HG03159 (cell line): Measurements from ENCODE around the gene EPHA10.
A peak's percentile ranks its signal among the peaks of the same experiment; 100 is the strongest.
"Not testable (repeated sequence)": the region's sequence is repeated elsewhere in the genome, so short reads cannot be mapped to it uniquely, and the experiment has no call there.

Experiments used
- ATAC-seq: cut with Tn5 transposase; IDR thresholded peaks from one replicate; pipeline ENCODE4 v1.9.1; 2021; ENCODE audit warnings: mild to moderate bottlenecking, moderate library complexity; ENCODE audit not compliant: unreplicated experiment

EPHA10 gene

DNA sequence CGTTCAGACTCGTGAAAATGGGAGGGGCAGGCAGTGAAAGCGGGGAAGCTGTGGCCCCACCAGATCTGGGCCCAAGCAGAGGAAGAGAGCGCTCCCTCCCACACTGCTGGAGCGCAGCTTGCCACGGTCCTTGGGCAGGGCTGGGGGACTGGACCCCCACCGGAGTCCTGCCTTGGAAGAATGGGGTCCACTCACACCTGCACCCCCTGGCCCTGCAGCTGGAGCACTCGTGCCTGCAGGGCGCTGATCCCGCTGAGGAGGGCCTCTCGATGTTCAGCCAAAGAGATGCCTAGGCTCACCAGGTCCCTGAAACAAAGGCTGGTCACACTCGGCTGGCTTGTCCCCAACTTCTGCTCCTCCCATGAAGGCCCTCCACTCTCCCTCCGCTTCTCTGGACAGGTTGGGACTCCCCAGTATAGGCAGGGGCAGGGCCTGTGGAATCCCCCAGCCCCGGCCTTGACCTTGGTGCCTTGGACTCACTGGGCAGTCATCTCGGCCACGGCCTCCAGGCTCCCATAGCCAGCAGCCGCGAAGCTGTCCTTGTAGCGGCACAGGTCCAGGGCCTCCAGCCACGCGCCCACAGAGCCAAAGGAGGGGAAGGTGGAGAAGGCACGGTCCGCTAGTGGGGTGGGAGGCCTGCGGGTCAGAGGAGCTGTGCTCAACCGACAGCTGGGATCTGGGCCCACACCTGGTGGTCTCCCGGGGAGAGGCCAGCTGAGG is 46.6 kb downstream of the EPHA10 start:
- ATAC-seq = no peak

- ATAC-seq = no peak
These were observed 47.3 kb downstream of the EPHA10 start for GRCh38 chr1:37717631-37718030.

- ATAC-seq = no peak
These were observed 48.6 kb downstream of the EPHA10 start for GRCh38 chr1:37716321-37716720.

DNA sequence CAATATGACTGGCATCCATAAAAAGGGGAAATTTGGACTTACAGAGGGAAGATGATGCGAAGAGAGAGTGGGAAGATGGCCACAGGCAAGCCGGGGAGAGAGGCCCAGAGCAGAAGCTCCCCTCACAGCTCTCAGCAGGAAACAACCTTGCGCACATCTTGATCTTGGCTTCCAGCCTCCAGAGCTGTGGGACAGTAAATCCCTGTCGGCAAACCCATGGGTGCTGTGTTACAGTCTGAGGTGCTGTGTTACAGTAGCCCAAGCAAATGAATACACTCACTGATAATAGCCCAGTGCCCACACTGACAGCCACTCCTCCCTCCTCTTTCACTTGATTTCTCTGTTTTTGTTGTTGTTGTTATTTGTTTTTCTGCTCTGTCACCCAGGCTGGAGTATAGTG is 50.2 kb downstream of the EPHA10 start:
- no peak for ATAC-seq

DNA sequence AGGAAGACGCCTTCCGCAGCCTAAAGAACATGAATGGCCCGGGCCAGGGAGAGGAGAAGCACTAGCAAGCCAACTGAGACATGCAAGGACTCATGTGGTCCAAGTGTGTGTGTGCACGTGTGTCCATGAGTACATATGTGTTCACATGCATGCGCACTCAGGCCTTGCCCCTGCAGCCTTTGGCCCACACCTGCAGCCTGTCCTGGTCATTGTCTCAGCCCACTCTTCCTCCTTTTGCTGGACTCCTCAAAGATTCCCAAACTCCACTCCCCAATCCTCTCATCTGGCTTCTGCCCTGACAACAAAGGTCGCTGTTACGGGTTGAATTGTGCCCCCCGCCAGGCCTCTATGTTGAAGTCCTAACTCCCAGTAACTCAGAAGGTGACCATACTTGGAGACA is 50.7 kb downstream of the EPHA10 start:
- no peak for ATAC-seq

DNA sequence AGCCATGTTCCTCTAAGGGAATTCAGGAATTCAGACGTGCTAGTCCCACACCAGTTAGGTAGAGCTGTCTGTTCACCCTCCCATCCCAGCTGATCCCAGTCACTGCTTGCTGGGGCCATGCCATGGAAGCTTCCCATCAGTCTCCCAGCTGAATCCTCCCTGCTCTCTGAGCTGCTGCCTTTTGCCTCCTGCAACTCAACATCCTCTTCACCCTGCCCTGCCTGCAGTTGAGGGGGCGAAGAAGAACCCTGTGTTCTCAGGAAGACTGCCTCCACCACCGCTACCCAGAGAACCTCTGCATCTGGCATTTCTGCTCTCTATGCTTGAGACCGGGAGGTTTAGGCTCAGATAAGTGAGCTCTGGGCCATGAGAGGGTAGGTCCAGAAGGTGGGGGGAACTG is 56.4 kb downstream of the EPHA10 start:
- ATAC-seq = no peak

GRCh38 chr1:37705399-37705798 is 59.5 kb downstream of the EPHA10 start:
- ATAC-seq = no peak

DNA sequence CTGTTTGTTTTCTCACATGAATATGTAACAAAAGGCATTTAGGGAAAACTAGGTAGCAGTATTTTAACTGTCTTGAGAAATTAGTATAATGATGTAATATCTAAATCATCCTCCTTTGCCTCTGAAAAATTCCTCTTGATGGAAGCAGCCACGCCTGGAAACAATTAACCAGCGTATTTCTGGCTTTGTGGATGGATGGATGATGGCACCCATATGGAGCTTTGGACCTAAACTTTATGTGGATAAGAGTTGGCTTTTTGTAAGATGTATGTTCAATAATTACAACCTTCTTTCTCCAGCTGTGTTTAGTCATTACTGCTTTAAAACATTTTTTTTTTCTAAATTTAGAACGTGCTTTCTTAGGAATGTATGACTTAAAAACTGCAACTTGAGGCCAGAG is 60.0 kb downstream of the EPHA10 start:
- ATAC-seq = no peak

- ATAC-seq = no peak
These were observed 61.9 kb downstream of the EPHA10 start for GRCh38 chr1:37703061-37703460.

DNA sequence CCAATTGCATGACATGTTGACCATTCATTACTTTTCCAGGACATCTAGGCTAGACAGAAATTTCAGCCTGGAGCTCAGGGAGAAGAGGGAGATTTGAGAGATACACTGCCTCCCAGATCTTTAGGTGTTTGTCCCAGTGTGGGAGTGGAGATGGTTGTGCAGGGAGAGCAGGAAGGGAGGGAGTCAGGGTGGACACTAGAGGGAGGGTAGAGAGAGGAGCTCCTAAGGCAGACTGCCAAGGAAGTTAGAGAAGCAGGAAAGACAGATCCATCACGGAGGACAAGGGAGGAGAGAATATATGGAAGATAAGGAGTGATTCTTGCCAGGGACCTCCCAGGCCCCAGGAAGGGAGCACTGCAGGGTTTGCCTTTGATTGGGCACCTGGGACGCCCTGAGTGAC is 63.9 kb downstream of the EPHA10 start:
- no peak for ATAC-seq

GRCh38 chr1:37699147-37699546 is 65.8 kb downstream of the EPHA10 start:
- no peak for ATAC-seq

DNA sequence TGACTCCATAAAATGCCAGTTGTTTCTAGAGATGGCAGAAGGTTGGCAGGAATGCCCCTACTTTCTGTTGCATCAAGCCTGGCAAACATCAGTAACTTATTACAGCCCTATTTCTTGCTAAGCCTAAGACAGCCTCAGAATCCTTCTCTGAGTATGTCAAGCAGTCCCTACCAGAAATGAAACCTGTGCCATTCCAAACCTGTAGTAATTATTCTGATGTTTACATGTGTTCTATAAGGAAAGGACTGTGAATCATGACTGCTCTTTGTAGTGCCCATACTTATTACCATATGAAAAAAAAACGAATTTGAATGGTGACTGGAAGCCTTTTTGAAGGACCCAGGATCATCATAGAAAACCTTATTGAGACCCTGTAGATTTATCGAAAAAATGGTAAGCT is 67.2 kb downstream of the EPHA10 start:
- no peak for ATAC-seq

DNA sequence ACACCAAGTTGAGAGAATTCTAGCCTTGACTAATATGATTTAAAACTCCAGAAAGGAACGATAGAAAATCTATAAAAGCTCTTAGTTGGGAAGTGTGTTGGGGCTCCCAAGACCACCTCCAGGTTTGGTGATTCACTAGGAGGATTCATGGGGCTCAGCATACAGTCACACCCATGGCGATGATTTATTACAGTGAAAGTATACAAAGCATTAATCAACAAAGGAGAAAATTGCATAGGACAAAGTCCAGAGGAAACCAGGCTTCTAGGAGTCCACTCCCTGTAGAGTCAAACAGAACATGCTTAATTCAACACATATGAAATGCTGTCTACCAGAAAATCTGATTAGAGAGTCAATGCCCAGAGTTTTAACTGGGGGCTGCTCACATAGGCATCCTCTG is 67.8 kb downstream of the EPHA10 start:
- no peak for ATAC-seq

DNA sequence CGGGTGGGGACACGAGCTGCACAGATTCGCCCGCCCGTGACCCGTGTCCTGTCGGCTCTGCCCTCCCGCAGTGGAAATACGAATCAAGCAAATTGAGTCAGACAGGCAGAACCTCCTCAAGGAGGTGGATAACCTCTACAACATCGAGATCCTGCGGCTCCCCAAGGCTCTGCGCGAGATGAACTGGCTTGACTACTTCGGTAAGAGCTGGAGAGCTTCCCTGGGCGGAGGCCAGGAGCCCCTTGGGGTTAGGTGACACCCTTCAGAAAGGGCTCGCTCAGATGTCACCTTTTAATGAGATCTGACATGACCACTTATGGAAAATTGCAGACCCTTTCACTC is 72.1 kb downstream of the EPHA10 start:
- no peak for ATAC-seq

- ATAC-seq = peak; percentile 76
These were observed 72.7 kb downstream of the EPHA10 start, which contains the start of gene CDCA8 for GRCh38 chr1:37692078-37692833. Gene CDCA8, plus strand, starts transcription at chr1:37692516. Its CDS starts 175 bp downstream, at chr1:37692691.

- ATAC-seq = peak; percentile 2
These were observed 73.3 kb downstream of the EPHA10 start for GRCh38 chr1:37691497-37692077.

DNA sequence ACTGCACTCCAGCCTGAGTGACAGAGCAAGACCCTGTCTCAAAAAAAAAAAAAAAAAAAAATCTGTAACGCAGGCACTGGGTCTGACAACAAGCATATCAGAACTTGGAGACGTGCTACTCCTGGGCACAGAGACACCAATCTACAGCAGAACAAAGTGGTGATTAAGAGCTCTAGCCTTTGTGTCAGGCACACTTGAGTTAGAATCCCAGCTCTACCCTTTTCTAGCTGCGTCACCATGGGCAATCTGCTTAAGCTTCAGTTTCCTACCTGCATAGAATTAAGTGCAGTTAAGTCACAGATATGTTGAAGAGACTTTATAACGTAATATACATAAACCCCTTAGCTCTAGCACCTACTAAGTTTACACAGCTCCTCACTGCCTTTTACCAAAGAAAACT is 76.0 kb downstream of the EPHA10 start:
- no peak for ATAC-seq

- ATAC-seq = not testable (repeated sequence)
These were observed 77.2 kb downstream of the EPHA10 start for GRCh38 chr1:37687764-37688163.

DNA sequence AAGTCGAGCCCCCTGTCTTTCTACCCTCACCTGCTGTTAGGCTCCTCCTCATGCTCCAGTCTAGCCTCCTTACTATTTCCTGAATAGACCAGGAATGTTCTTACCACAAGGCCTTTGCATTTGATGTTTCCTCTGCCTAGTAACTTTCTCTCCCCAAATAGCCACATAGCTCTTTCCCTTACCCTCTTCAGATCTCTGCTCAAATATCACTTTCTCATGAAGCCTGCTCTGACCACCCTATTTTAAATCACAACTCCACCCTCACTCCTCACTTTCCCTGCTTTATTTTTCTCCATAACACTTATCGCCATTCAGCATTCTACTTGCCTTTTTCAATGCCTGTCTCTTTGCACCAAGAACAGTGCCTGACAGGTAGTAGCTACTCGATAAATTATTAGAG is 79.2 kb downstream of the EPHA10 start:
- no peak for ATAC-seq

- ATAC-seq = not testable (repeated sequence)
These were observed 80.7 kb downstream of the EPHA10 start for GRCh38 chr1:37684182-37684581.

GRCh38 chr1:37682334-37682987 is 82.5 kb downstream of the EPHA10 start:
- no peak for ATAC-seq

- no peak for ATAC-seq
These were observed 84.0 kb downstream of the EPHA10 start for GRCh38 chr1:37680933-37681332.
